ENCODE data around the gene ERC2. TPM values are rescaled to one million over a fixed set of nuclear protein-coding genes. Genes with fewer than 3 reads are reported as not detected.

The ERC2 gene
- total and polyA plus RNA-seq, 2 of the 8 experiments (the other 6 are each of a cell fraction or from before 2014, with no cell fraction given), result 16.4 to 22.8 TPM

GRCh38 chr3:55813268-55814097 is 654.8 kb downstream of the ERC2 start:
- H3K4me1 ChIP-seq (replicated peaks in 1 of 4; ENCODE audit: control insufficient read depth in 3 of 4, insufficient read depth in 4 of 4, low read length in 3 of 4), result no peaks in the 10 kb centered on the region
- no peak overlapping the region for H2BK12ac ChIP-seq (ENCODE audit: low read depth, low read length)
- TF ChIP-seq CHD2 (IDR thresholded peaks at IDR 0.05; ENCODE audit: low read length), result no peak
- no peak for TF ChIP-seq SP4 (IDR thresholded peaks at IDR 0.05; ENCODE audit: low read length)
- no peak for TF ChIP-seq RBBP5 (IDR thresholded peaks at IDR 0.05; ENCODE audit: borderline replicate concordance, low read depth, low read length)
- TF ChIP-seq POU5F1 (IDR thresholded peaks at IDR 0.05; ENCODE audit: low read depth, low read length), result no peak
- TF ChIP-seq CREB1 (IDR thresholded peaks at IDR 0.05), result no peak
- TF ChIP-seq SP1 (IDR thresholded peaks at IDR 0.05; ENCODE audit: low read depth, low read length), result no peak
- no peak for TF ChIP-seq JUN (IDR thresholded peaks at IDR 0.05; ENCODE audit: low read depth, low read length)
- no peak for TF ChIP-seq BRCA1 (IDR thresholded peaks at IDR 0.05; ENCODE audit: low read depth, low read length)
- TF ChIP-seq CBX8 (IDR thresholded peaks at IDR 0.05; ENCODE audit: borderline replicate concordance, low read depth, low read length), result no peak
- TF ChIP-seq FOSL1 (IDR thresholded peaks at IDR 0.05; ENCODE audit: insufficient read depth, low read depth, low read length), result no peak
- TF ChIP-seq, protein P1, sequence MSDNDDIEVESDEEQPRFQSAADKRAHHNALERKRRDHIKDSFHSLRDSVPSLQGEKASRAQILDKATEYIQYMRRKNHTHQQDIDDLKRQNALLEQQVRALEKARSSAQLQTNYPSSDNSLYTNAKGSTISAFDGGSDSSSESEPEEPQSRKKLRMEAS (IDR thresholded peaks at IDR 0.05), result no peak

More at GRCh38 chr3:55813268-55814097, 654.8 kb downstream of the ERC2 start:
- no peak for DNase-seq (ENCODE audit: low read depth in 1 of 2, low spot score in 2 of 2)
- Histone ChIP-seq H3K9me3 (ENCODE audit: insufficient read depth in 2 of 2, low read depth in 1 of 2, low read length in 1 of 2) (no peaks in the 10 kb centered on the region), H2BK20ac (ENCODE audit: low read length) (no peak overlapping the region), H3K4me3 (ENCODE audit: extremely low read depth in 1 of 4, insufficient read depth in 2 of 4, low read depth in 3 of 4, low read length in 4 of 4) (no peak overlapping the region), H2BK5ac (ENCODE audit: low read depth, low read length) (no peak overlapping the region), H3K27ac (ENCODE audit: low read depth, low read length) (no peak overlapping the region), H3K23ac (ENCODE audit: insufficient read length) (no peak overlapping the region), H3K14ac (ENCODE audit: insufficient read length) (no peak overlapping the region), H3K9ac (replicated peaks in 1 of 4; ENCODE audit: extremely low read depth in 1 of 4, low read depth in 3 of 4, low read length in 3 of 4) (peak overlapping the region in 1 of 4 experiments; percentile 34; a peak in 1 of 7 replicates), H4K20me1 (replicated peaks in 1 of 2; ENCODE audit: control insufficient read depth in 1 of 2, insufficient read depth in 2 of 2, low read length in 2 of 2) (no peaks in the 10 kb centered on the region), H2AFZ (ENCODE audit: low read length) (no peak overlapping the region), H3K56ac (replicated peaks; ENCODE audit: insufficient read length, low read depth, low read length) (no peak overlapping the region), H4K8ac (ENCODE audit: extremely low read depth, insufficient read depth, low read length) (no peak overlapping the region), H3K23me2 (ENCODE audit: low read depth, low read length) (no peaks in the 10 kb centered on the region), H2BK15ac (ENCODE audit: low read length) (no peak overlapping the region), H4K91ac (replicated peaks; ENCODE audit: insufficient read length, low read length) (no peak overlapping the region), H3K27me3 (replicated peaks in 1 of 4; ENCODE audit: control insufficient read depth in 3 of 4, extremely low read depth in 1 of 4, insufficient read depth in 3 of 4, low read length in 3 of 4) (no peaks in the 10 kb centered on the region), H4K5ac (ENCODE audit: insufficient read length, low read depth, low read length) (no peak overlapping the region), H3K79me2 (ENCODE audit: control insufficient read depth in 1 of 2, insufficient read depth in 2 of 2, low read length in 2 of 2) (no peaks in the 10 kb centered on the region), H3K18ac (ENCODE audit: extremely low read depth, low read length) (no peak overlapping the region), H3K79me1 (ENCODE audit: low read depth, low read length) (no peaks in the 10 kb centered on the region), H2AK5ac (ENCODE audit: low read depth, low read length) (no peak overlapping the region), H3K4ac (replicated peaks; ENCODE audit: insufficient read length, low read depth, low read length) (no peak overlapping the region), H3K4me2 (ENCODE audit: insufficient read depth in 1 of 2, low read depth in 2 of 2, low read length in 2 of 2) (no peak overlapping the region), H2BK120ac (replicated peaks; ENCODE audit: low read depth, low read length) (no peak overlapping the region), H3K36me3 (ENCODE audit: control insufficient read depth in 2 of 4, insufficient read depth in 4 of 4, low read length in 3 of 4) (no peaks in the 10 kb centered on the region)
- ChIA-PET CTCF (ENCODE audit: partially characterized antibody) (interaction anchor here (0.9 to 1.3 kb wide), 2 partner anchors 17 to 88 kb away, joined by 3 read pairs; no protein-coding TSS in a partner anchor), POLR2A (ENCODE audit: partially characterized antibody) (no interaction called here)
- WGBS, 2 experiments (ENCODE audit: extremely low coverage in 1 of 2, insufficient coverage in 1 of 2, insufficient read length in 1 of 2, insufficient replicate concordance in 2 of 2, low coverage in 1 of 2, low lambda C conversion rate in 2 of 2, missing lambda C conversion rate in 1 of 2), result 81% methylated on average over 3 of the region's 3 CpGs; no CpG with 5 or more reads in 1 of the 2 experiments
- no peak for FAIRE-seq

Measured in H1 (cell line).